Lower leg skin (tissue), 3 donors: Measurements from ENCODE around the gene TESK1.

ENCODE experiments used
- POLR2A ChIP-seq, 2 donors: fragments of 450-650 bp; IDR thresholded peaks; one replicate each; pipeline ENCODE4 v1.6.1; 2016 to 2017; ENCODE audit warnings: antibody characterized with exemption in 2 of 2, mild to moderate bottlenecking in 1 of 2, moderate library complexity in 1 of 2
- TF ChIP-seq, protein P1 (sequence below), 3 donors: fragments of 450-650 bp; IDR thresholded peaks; one replicate each; pipeline ENCODE4 v1.5.1; 2016; ENCODE audit warnings: antibody characterized with exemption in 3 of 3, mild to moderate bottlenecking in 3 of 3, moderate library complexity in 2 of 3

- TF ChIP-seq POLR2A (IDR thresholded peaks at IDR 0.05) = no peak
- TF ChIP-seq, protein P1, sequence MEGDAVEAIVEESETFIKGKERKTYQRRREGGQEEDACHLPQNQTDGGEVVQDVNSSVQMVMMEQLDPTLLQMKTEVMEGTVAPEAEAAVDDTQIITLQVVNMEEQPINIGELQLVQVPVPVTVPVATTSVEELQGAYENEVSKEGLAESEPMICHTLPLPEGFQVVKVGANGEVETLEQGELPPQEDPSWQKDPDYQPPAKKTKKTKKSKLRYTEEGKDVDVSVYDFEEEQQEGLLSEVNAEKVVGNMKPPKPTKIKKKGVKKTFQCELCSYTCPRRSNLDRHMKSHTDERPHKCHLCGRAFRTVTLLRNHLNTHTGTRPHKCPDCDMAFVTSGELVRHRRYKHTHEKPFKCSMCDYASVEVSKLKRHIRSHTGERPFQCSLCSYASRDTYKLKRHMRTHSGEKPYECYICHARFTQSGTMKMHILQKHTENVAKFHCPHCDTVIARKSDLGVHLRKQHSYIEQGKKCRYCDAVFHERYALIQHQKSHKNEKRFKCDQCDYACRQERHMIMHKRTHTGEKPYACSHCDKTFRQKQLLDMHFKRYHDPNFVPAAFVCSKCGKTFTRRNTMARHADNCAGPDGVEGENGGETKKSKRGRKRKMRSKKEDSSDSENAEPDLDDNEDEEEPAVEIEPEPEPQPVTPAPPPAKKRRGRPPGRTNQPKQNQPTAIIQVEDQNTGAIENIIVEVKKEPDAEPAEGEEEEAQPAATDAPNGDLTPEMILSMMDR (IDR thresholded peaks at IDR 0.05) = no peak
These were observed 35.9 kb upstream of the TESK1 start for GRCh38 chr9:35569206-35569605.
